Measurements from ENCODE around the gene HOXA3. TPM values are rescaled to one million over a fixed set of nuclear protein-coding genes. Genes with fewer than 3 reads are reported as not detected.

Gene HOXA3
- polyA plus RNA-seq, 2 of the 4 experiments (the other 2 are of a cell fraction), result 3.3 to 8.7 TPM

DNA sequence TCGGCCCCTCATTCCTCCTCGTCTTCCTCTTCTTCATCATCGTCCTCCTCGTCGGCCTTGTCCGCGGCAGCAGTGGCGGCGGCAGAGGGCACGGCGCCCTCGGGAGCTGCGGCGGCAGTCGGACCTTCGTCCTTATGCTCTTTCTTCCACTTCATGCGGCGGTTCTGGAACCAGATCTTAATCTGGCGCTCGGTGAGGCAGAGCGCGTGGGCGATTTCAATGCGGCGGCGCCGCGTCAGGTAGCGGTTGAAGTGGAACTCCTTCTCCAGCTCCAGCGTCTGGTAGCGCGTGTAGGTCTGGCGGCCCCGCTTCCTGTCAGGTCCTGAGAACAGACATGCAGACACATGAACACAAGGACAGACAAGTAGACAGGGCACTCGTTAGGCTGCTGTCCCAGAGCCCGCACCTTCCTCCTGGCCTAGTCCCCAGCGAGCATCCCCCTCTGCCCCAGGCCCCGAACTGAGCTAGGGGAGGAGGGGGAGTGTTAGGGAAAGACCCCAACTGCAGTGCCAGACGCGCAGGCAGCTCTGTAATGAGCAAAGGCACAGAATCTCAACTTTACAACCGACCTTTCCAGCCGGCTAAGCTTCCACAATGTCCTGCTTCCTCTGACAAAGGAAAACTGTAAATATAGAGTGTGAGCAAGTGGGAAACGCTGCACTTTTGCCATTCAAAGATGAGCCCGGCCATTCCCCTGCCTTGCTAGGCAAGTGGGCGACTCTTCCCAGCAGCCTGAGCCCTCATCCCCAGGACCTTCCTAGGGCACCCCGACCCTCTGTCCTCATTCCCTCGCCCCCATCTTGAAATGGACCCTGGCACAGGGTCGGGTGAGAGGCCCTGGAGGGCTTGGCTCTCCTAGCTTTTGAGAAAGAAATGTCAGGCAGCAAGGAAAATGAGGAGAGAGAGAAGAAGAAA lies 2.8 kb upstream of the HOXA3 start:
- peak overlapping the region; percentile 51 for H3K4me3 ChIP-seq
- H3K4me1 ChIP-seq, result 0 out of 3 replicates have a peak, but pooled peaks cover 3% of the 10 kb centered on the region

DNA sequence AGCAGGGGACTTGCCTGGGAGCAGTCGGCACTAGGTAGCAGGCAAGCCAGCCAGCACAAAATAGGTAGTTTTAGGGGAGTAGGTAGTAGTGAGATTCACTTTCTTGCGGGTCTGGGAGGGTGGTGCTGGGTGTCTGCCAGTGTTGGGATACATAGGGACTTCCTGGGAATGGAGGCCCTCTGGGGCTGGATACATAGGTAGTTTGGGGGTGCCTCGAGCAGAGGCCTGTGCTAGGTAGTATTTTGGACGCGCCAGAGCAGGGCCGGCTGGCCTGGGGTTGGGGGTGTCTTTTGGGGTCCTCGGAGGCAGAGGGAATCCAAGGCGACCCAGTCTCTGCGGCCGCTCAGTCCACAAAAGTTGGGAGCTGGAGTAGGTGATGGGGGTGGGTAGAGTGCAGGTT lies 2.0 kb upstream of the HOXA3 start:
- no peak overlapping the region for H3K27ac ChIP-seq
- FAIRE-seq, result no peak
- POLR2A ChIA-PET, result no interaction called here
- peaks cover 9% of the 10 kb centered on the region for H3K4me1 ChIP-seq
- H3K4me2 ChIP-seq, result no peak overlapping the region
- CTCF ChIA-PET, result interaction anchor here (0.9 to 2.2 kb wide), 4 partner anchors 11 to 473 kb away, joined by 3 to 10 read pairs (median 4); partner anchors contain the start of gene HOXA5
- no peak overlapping the region for H3K4me3 ChIP-seq
- no peak for TF ChIP-seq KDM5A (IDR thresholded peaks at IDR 0.05)
- TF ChIP-seq NR3C1 (IDR thresholded peaks at IDR 0.05), result no peak
- ATAC-seq, result no peak
- no peak for DNase-seq (ENCODE audit: low read depth in 1 of 2, low spot score in 1 of 2)
- WGBS (ENCODE audit: missing lambda C conversion rate), result 95% methylated on average over 10 of the region's 10 CpGs
- H3K9me3 ChIP-seq, result no peaks in the 10 kb centered on the region

More for the DNA sequence above, 2.8 kb upstream of the HOXA3 start:
- ATAC-seq (no peak), FAIRE-seq (no peak), DNase-seq (ENCODE audit: low read depth in 1 of 2, low spot score in 1 of 2) (no peak)
- TF ChIP-seq HMGXB4 (CRISPR knock-in tag; IDR thresholded peaks at IDR 0.05; ENCODE audit: borderline replicate concordance), result no peak
- no peak for TF ChIP-seq ELK1 (IDR thresholded peaks at IDR 0.05; ENCODE audit: low read depth, low read length)
- Histone ChIP-seq H3K4me2 (peak overlapping the region; percentile 73), H3K27ac (peak overlapping the region; percentile 74 to 85; a peak in 5 of 6 replicates), H3K9me3 (no peaks in the 10 kb centered on the region)
- ChIA-PET POLR2A (no interaction called here), CTCF (interaction anchor here (0.7 to 2.2 kb wide), 4 partner anchors 11 to 487 kb away, joined by 3 to 10 read pairs (median 4); partner anchors contain the start of gene HOXA5)
- 91% methylated on average over 48 of the region's 48 CpGs for WGBS (ENCODE audit: missing lambda C conversion rate)

DNA sequence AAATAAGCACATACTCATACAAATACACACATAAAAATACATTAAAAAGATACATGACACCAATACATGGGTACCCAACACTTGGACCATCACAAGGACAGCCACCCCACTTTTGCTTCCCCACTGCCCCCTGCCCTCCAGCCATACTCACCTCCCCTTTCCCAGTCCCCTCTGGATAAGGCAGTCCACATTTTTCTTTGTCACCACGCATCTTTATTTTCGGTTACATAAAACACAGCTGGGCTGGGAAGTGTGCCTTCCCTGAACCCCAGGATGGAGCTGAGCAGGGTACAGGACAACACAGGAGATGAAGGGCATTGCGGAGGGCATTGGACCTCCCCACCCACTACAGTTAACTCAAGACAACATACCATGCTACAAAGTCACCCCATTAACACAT lies 1.1 kb upstream of the HOXA3 start:
- ATAC-seq (no peak), FAIRE-seq (no peak), DNase-seq (ENCODE audit: low read depth in 1 of 2, low spot score in 1 of 2) (no peak)
- POLR2A ChIA-PET, result no interaction called here
- no peak overlapping the region for H3K27ac ChIP-seq
- 91% methylated on average over 3 of the region's 3 CpGs for WGBS (ENCODE audit: missing lambda C conversion rate)
- CTCF ChIA-PET, result interaction anchor here (0.9 to 2.2 kb wide), 6 partner anchors 10 to 1063 kb away, joined by 3 to 10 read pairs (median 4); partner anchors contain the start of gene HOXA5
- no peaks in the 10 kb centered on the region for H3K9me3 ChIP-seq
- no peak overlapping the region for H3K4me2 ChIP-seq
- H3K4me1 ChIP-seq, result peaks cover 16% of the 10 kb centered on the region
- no peak overlapping the region for H3K4me3 ChIP-seq
- TF ChIP-seq RCOR1 (IDR thresholded peaks at IDR 0.05; ENCODE audit: low read depth, low read length), result no peak
- TF ChIP-seq JUNB (IDR thresholded peaks at IDR 0.05), result no peak
- no peak for TF ChIP-seq GATA3 (IDR thresholded peaks at IDR 0.05; ENCODE audit: borderline replicate concordance)
- no peak for TF ChIP-seq HOXB5 (CRISPR knock-in tag; IDR thresholded peaks at IDR 0.05)
- TF ChIP-seq EHMT2 (IDR thresholded peaks at IDR 0.05; ENCODE audit: low read depth), result no peak
- no peak for TF ChIP-seq RFX5 (IDR thresholded peaks at IDR 0.05)
- TF ChIP-seq ESRRA (IDR thresholded peaks at IDR 0.05; ENCODE audit: borderline replicate concordance, low read length), result no peak
- no peak for TF ChIP-seq NR3C1 (IDR thresholded peaks at IDR 0.05)
- no peak for TF ChIP-seq ELK1 (IDR thresholded peaks at IDR 0.05; ENCODE audit: low read depth, low read length)
- no peak for TF ChIP-seq SREBF2 (IDR thresholded peaks at IDR 0.05)
- no peak for TF ChIP-seq CEBPB (IDR thresholded peaks at IDR 0.05)
- no peak for TF ChIP-seq HDAC2 (IDR thresholded peaks at IDR 0.05)
- TF ChIP-seq FOSB (CRISPR knock-in tag; IDR thresholded peaks at IDR 0.05), result no peak
